H9 (cell line): ENCODE data around the gene GSC2. TPM values are rescaled to one million over a fixed set of nuclear protein-coding genes. Genes with fewer than 3 reads are reported as not detected.

Experiments
- DNase-seq: peaks from one replicate; pipeline ENCODE4 v3.0.0-alpha.2; 2017
- H2AFZ ChIP-seq: one replicate; pipeline ENCODE4 v1.6.1; 2013; ENCODE audit warnings: mild to moderate bottlenecking, low read length, control low read depth, moderate library complexity
- H2AK5ac ChIP-seq: 2 replicates; pipeline ENCODE4 v1.6.1; 2013; ENCODE audit warnings: low read length, control low read depth, mixed read lengths; ENCODE audit not compliant: insufficient read length
- H2BK120ac ChIP-seq: one replicate; pipeline ENCODE4 v1.6.1; 2013; ENCODE audit warnings: low read depth, mild to moderate bottlenecking, low read length, control low read depth, inconsistent platforms; ENCODE audit not compliant: poor library complexity, severe bottlenecking
- H2BK12ac ChIP-seq: 2 replicates; pipeline ENCODE4 v1.6.1; 2013; ENCODE audit warnings: low read length, control low read depth, mixed read lengths, low read depth; ENCODE audit not compliant: insufficient read length
- H2BK15ac ChIP-seq: 2 replicates; pipeline ENCODE4 v1.6.1; 2013; ENCODE audit warnings: low read depth, low read length, control low read depth
- H2BK20ac ChIP-seq: one replicate; pipeline ENCODE4 v1.6.1; 2013; ENCODE audit warnings: low read depth, mild to moderate bottlenecking, low read length, control low read depth, inconsistent platforms; ENCODE audit not compliant: poor library complexity, severe bottlenecking
- H2BK5ac ChIP-seq: 2 replicates; pipeline ENCODE4 v1.6.1; 2013; ENCODE audit warnings: low read length, control low read depth, mixed read lengths; ENCODE audit not compliant: insufficient read length
- H3K14ac ChIP-seq: 2 replicates; pipeline ENCODE4 v1.6.1; 2013; ENCODE audit warnings: low read length, control low read depth; ENCODE audit not compliant: insufficient read depth
- H3K18ac ChIP-seq: 2 replicates; pipeline ENCODE4 v1.6.1; 2013; ENCODE audit warnings: low read depth, mild to moderate bottlenecking, mixed read lengths, low read length, control low read depth; ENCODE audit not compliant: insufficient read length
- H3K23ac ChIP-seq: 2 replicates; pipeline ENCODE4 v1.6.1; 2013; ENCODE audit warnings: low read length, control low read depth, mixed read lengths, low read depth; ENCODE audit not compliant: insufficient read length
- H3K23me2 ChIP-seq: 2 replicates; pipeline ENCODE4 v1.6.1; 2013; ENCODE audit warnings: low read depth, mild to moderate bottlenecking, mixed read lengths, low read length, control low read depth; ENCODE audit not compliant: insufficient read length, poor library complexity, severe bottlenecking
- H3K27ac ChIP-seq: 2 replicates; pipeline ENCODE4 v1.5.1; 2013; ENCODE audit warnings: low read length, control low read depth, mixed read lengths, low read depth; ENCODE audit not compliant: insufficient read length
- H3K27me3 ChIP-seq: 2 replicates; pipeline ENCODE4 v1.6.1; 2013; ENCODE audit warnings: low read length, control low read depth, inconsistent platforms; ENCODE audit not compliant: insufficient read depth
- H3K4ac ChIP-seq: 2 replicates; pipeline ENCODE4 v1.6.1; 2013; ENCODE audit warnings: low read depth, mild to moderate bottlenecking, control low read depth, inconsistent platforms, low read length, moderate library complexity
- H3K4me1 ChIP-seq: 2 replicates; pipeline ENCODE4 v1.6.1; 2013; ENCODE audit warnings: low read length, control low read depth, inconsistent platforms; ENCODE audit not compliant: insufficient read depth
- H3K4me2 ChIP-seq: 2 replicates; pipeline ENCODE4 v1.6.1; 2013; ENCODE audit warnings: low read length, control low read depth, mixed read lengths; ENCODE audit not compliant: insufficient read length, insufficient read depth
- H3K56ac ChIP-seq: 2 replicates; pipeline ENCODE4 v1.6.1; 2013; ENCODE audit warnings: low read depth, mild to moderate bottlenecking, mixed read lengths, low read length, control low read depth; ENCODE audit not compliant: insufficient read length
- H3K79me1 ChIP-seq: 2 replicates; pipeline ENCODE4 v1.6.1; 2013; ENCODE audit warnings: low read depth, mild to moderate bottlenecking, moderate library complexity, low read length, control low read depth, inconsistent platforms; ENCODE audit not compliant: insufficient read depth, poor library complexity, severe bottlenecking
- H3K79me2 ChIP-seq: 2 replicates; pipeline ENCODE4 v1.6.1; 2013; ENCODE audit warnings: low read length, control low read depth, inconsistent platforms; ENCODE audit not compliant: insufficient read depth
- H3K9ac ChIP-seq: 2 replicates; pipeline ENCODE4 v1.6.1; 2013; ENCODE audit warnings: low read length, control low read depth, mixed read lengths; ENCODE audit not compliant: insufficient read length; ENCODE audit errors: extremely low read depth
- H3K9me3 ChIP-seq: one replicate; pipeline ENCODE4 v1.6.1; 2013; ENCODE audit warnings: low read depth, low read length, inconsistent platforms; ENCODE audit not compliant: control insufficient read depth
- H3T11ph ChIP-seq: one replicate; pipeline ENCODE4 v1.6.1; 2013; ENCODE audit warnings: mild to moderate bottlenecking, low read length, control low read depth, inconsistent platforms
- H4K20me1 ChIP-seq: one replicate; pipeline ENCODE4 v1.6.1; 2013; ENCODE audit not compliant: control insufficient read depth, insufficient read length, insufficient read depth
- H4K5ac ChIP-seq: 2 replicates; pipeline ENCODE4 v1.6.1; 2013; ENCODE audit warnings: low read depth, mild to moderate bottlenecking, mixed read lengths, low read length, control low read depth; ENCODE audit not compliant: insufficient read length
- H4K8ac ChIP-seq: replicated peaks from 2 replicates; pipeline ENCODE4 v1.6.1; 2013; ENCODE audit warnings: low read length, control low read depth, mixed read lengths, low read depth; ENCODE audit not compliant: insufficient read length
- H4K91ac ChIP-seq: 2 replicates; pipeline ENCODE4 v1.6.1; 2013; ENCODE audit warnings: low read depth, mild to moderate bottlenecking, moderate library complexity, mixed read lengths, low read length, control low read depth; ENCODE audit not compliant: insufficient read length
- H3K27ac Mint-ChIP-seq, 3 experiments: 2 replicates in 2 of 3; 3 replicates in 1 of 3; pipeline ENCODE4 v1.8.0; 2020 to 2021; ENCODE audit warnings: mixed read lengths in 3 of 3, mild to moderate bottlenecking in 1 of 3, moderate library complexity in 1 of 3
- H3K27me3 Mint-ChIP-seq: 2 replicates; pipeline ENCODE4 v1.8.0; 2021; ENCODE audit warnings: low read depth, mild to moderate bottlenecking, moderate library complexity, mixed read lengths
- H3K36me3 Mint-ChIP-seq, 3 experiments: 2 replicates in 2 of 3; 3 replicates in 1 of 3; pipeline ENCODE4 v1.8.0; 2020 to 2021; ENCODE audit warnings: low read depth in 3 of 3, mixed read lengths in 3 of 3; ENCODE audit not compliant: insufficient read depth in 1 of 3
- H3K4me1 Mint-ChIP-seq, 2 experiments: 2 replicates each; pipeline ENCODE4 v1.8.0; 2020; ENCODE audit warnings: mixed read lengths in 2 of 2
- H3K4me3 Mint-ChIP-seq, 2 experiments: 2 replicates in 1 of 2; 3 replicates in 1 of 2; pipeline ENCODE4 v1.8.0; 2020 to 2021; ENCODE audit warnings: mild to moderate bottlenecking in 2 of 2, mixed read lengths in 2 of 2, moderate library complexity in 1 of 2
- H3K9me3 Mint-ChIP-seq, 2 experiments: 2 replicates in 1 of 2; 3 replicates in 1 of 2; pipeline ENCODE4 v1.8.0; 2020; ENCODE audit warnings: mild to moderate bottlenecking in 2 of 2, mixed read lengths in 2 of 2, moderate library complexity in 1 of 2
- WGBS: extraction: QIAGEN DNeasy Blood & Tissue Kit; methylation state at CpG from one replicate; pipeline ENCODE4 v1.1.7; 2013; ENCODE audit warnings: missing lambda C conversion rate, low lambda C conversion rate, mixed read lengths; ENCODE audit not compliant: insufficient read length; ENCODE audit errors: extremely low coverage; 5-methylcytosine and 5-hydroxymethylcytosine counted together
- total RNA-seq: library from RNA; stranded (reverse); gene quantifications from 2 replicates; pipeline ENCODE4 v1.2.1, GENCODE V29; 2021
- TF ChIP-seq, protein P1 (sequence below): fragments of 200-600 bp; sonication (generic); conservative IDR thresholded peaks from 3 replicates; pipeline ENCODE4 v1.8.0; 2021; ENCODE audit warnings: antibody characterized with exemption, mild to moderate bottlenecking

The GSC2 gene
- total RNA-seq, 1 experiment from 2014 or later, result 0.22 TPM

DNA sequence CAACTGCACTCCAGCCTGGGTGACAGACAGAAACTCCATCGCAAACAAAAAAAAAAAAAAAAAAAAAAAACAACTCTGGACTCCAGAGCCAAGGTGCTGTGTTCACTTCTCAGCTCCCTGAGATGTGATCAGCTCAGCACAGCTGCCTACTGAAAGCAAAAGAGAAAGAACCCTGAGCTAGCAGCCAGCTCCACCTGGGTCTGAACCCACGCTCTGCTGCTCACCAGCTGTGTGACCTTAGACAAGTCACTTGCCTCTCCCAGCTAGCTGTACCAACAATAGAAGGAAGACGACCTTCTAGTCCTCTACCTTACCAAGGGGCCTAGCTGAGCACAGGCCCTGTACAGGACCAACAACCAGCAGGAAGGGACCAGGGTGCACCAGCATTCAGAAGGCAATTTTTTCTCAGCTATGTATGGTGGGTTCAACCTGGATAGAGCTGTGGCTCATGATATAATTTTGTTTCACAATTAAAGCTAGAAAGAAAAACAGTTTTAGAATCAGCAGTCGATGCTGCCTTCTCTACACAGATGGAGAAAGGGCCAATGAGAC is 31.7 kb downstream of the GSC2 start:
- H2BK5ac ChIP-seq, result no peak overlapping the region
- no peak overlapping the region for H2BK15ac ChIP-seq
- Mint-ChIP-seq H3K4me1 (peaks cover 22 to 42% of the 10 kb centered on the region in 2 experiments), H3K36me3 (peaks cover 0 to 4% (median 3%) of the 10 kb centered on the region in 3 experiments; a peak in 4 of 7 replicates), H3K9me3 (no peaks in the 10 kb centered on the region; a peak in 1 of 5 replicates), H3K4me3 (no peak overlapping the region), H3K27ac (no peak overlapping the region), H3K27me3 (peaks cover 4% of the 10 kb centered on the region)
- H3K18ac ChIP-seq, result no peak overlapping the region
- no peak overlapping the region for H3T11ph ChIP-seq
- no peak overlapping the region for H2AK5ac ChIP-seq
- peaks cover 9% of the 10 kb centered on the region for H3K23me2 ChIP-seq
- H2BK12ac ChIP-seq, result no peak overlapping the region
- H3K27ac ChIP-seq, result no peak overlapping the region
- no peaks in the 10 kb centered on the region for H3K9me3 ChIP-seq
- H2BK20ac ChIP-seq, result no peak overlapping the region
- no peaks in the 10 kb centered on the region for H4K20me1 ChIP-seq
- H3K14ac ChIP-seq, result no peak overlapping the region; the same call in 1 of the 2 replicates
- H4K91ac ChIP-seq, result no peak overlapping the region
- H3K4me1 ChIP-seq, result peaks cover 3% of the 10 kb centered on the region; the same call in 1 of the 2 replicates
- no peak overlapping the region for H2AFZ ChIP-seq
- H2BK120ac ChIP-seq, result no peak overlapping the region
- peaks cover 11% of the 10 kb centered on the region for H3K79me1 ChIP-seq
- no peak overlapping the region for H3K23ac ChIP-seq
- H3K4ac ChIP-seq, result no peak overlapping the region
- H3K79me2 ChIP-seq, result peaks cover 35% of the 10 kb centered on the region; the same call in 1 of the 2 replicates
- no peak for DNase-seq
- no peak overlapping the region for H4K8ac ChIP-seq
- no peak overlapping the region for H3K9ac ChIP-seq
- no CpG with 5 or more reads among the region's 4 CpGs for WGBS
- no peak overlapping the region for H3K56ac ChIP-seq
- no peak overlapping the region for H4K5ac ChIP-seq
- TF ChIP-seq, protein P1, sequence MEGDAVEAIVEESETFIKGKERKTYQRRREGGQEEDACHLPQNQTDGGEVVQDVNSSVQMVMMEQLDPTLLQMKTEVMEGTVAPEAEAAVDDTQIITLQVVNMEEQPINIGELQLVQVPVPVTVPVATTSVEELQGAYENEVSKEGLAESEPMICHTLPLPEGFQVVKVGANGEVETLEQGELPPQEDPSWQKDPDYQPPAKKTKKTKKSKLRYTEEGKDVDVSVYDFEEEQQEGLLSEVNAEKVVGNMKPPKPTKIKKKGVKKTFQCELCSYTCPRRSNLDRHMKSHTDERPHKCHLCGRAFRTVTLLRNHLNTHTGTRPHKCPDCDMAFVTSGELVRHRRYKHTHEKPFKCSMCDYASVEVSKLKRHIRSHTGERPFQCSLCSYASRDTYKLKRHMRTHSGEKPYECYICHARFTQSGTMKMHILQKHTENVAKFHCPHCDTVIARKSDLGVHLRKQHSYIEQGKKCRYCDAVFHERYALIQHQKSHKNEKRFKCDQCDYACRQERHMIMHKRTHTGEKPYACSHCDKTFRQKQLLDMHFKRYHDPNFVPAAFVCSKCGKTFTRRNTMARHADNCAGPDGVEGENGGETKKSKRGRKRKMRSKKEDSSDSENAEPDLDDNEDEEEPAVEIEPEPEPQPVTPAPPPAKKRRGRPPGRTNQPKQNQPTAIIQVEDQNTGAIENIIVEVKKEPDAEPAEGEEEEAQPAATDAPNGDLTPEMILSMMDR, result no peak
- H3K4me2 ChIP-seq, result no peak overlapping the region
- no peaks in the 10 kb centered on the region for H3K27me3 ChIP-seq
